Panc1 (cell line): ENCODE results near the gene MCM7. TPM values are rescaled to one million over a fixed set of nuclear protein-coding genes. Genes with fewer than 3 reads are reported as not detected.

ENCODE experiments used
- ATAC-seq: fragments of 200-7000 bp; cut with Tn5 transposase; 2 replicates; pipeline ENCODE4 v1.9.1; 2020; ENCODE audit warnings: mild to moderate bottlenecking, moderate library complexity
- BruUV-seq: library from RNA; stranded (reverse); fragments of 400-500 nt; replicated peaks from 2 replicates; lab custom pipeline; 2021; lab: Mats Ljungman, UMichigan
- CTCF ChIA-PET: fragments of 300-600 bp; sonication (Branson Sonifier 250); formaldehyde crosslinking; loops from one replicate; lab custom pipeline; 2022; ENCODE audit warnings: antibody characterized with exemption; lab: Charles Lee
- POLR2A ChIA-PET: fragments of 300-600 bp; sonication (Branson Sonifier 250); formaldehyde crosslinking; loops from one replicate; lab custom pipeline; 2022; ENCODE audit warnings: antibody characterized with exemption; lab: Charles Lee
- DNase-seq: peaks from one replicate; pipeline ENCODE4 v3.0.0-alpha.2; 2010; ENCODE audit warnings: low read depth, low spot score
- H3K27ac ChIP-seq: 2 replicates; pipeline ENCODE4 v1.5.1; 2011; ENCODE audit warnings: mild to moderate bottlenecking, low read length, inconsistent platforms
- H3K27me3 ChIP-seq: fragments of 200-500 bp; sonication (Bioruptor generic); 2 replicates; pipeline ENCODE4 v1.6.0; 2014; ENCODE audit warnings: low read length, inconsistent platforms; ENCODE audit not compliant: control insufficient read depth, insufficient read depth
- H3K36me3 ChIP-seq: fragments of 200-500 bp; sonication (Bioruptor generic); 2 replicates; pipeline ENCODE4 v1.5.1; 2014; ENCODE audit warnings: inconsistent platforms, mild to moderate bottlenecking, low read length, moderate library complexity; ENCODE audit not compliant: control insufficient read depth, insufficient read depth
- H3K4me1 ChIP-seq: 2 replicates; pipeline ENCODE4 v1.5.1; 2011; ENCODE audit warnings: inconsistent platforms, mild to moderate bottlenecking, low read length, moderate library complexity; ENCODE audit not compliant: control insufficient read depth, insufficient read depth
- H3K4me3 ChIP-seq, 2 experiments: 2 replicates each; pipeline ENCODE4 v1.5.1; 2011 to 2012; ENCODE audit warnings: low read depth in 2 of 2, low read length in 2 of 2, mild to moderate bottlenecking in 2 of 2, inconsistent platforms in 1 of 2, moderate library complexity in 1 of 2
- H3K9me3 ChIP-seq: fragments of 200-500 bp; sonication (Bioruptor generic); 2 replicates; pipeline ENCODE4 v1.5.1; 2014; ENCODE audit warnings: low read depth, mild to moderate bottlenecking, inconsistent platforms, low read length, moderate library complexity; ENCODE audit not compliant: control insufficient read depth, insufficient read depth
- POLR2AphosphoS5 ChIP-seq: IDR thresholded peaks from 2 replicates; pipeline ENCODE4 v1.6.1; 2012; ENCODE audit warnings: mild to moderate bottlenecking, low read depth, low read length, moderate library complexity
- SIN3A ChIP-seq: IDR thresholded peaks from 2 replicates; pipeline ENCODE4 v1.6.1; 2012; ENCODE audit warnings: low read depth, mild to moderate bottlenecking, low read length, moderate library complexity, borderline replicate concordance; ENCODE audit not compliant: insufficient read depth
- TCF7L2 ChIP-seq: IDR thresholded peaks from 2 replicates; pipeline ENCODE4 v1.6.1; 2011; ENCODE audit warnings: mild to moderate bottlenecking, low read depth, low read length, inconsistent platforms
- in situ Hi-C: cut with HindIII; loops from 2 replicates; pipeline ENCODE4 v1.10.0; 2016; ENCODE audit warnings: low sequenced_read_pairs, low pct_unique_long_range_greater_than_20kb
- intact Hi-C: fragments of 100-400 bp; cut with micrococcal nuclease; formaldehyde crosslinking; loops from one replicate; pipeline ENCODE4 v1.10.0; 2022; ENCODE audit not compliant: unreplicated experiment
- total RNA-seq: library from RNA; stranded (reverse); gene quantifications from one replicate; pipeline ENCODE4 v1.2.1, GENCODE V29; 2021; ENCODE audit not compliant: unreplicated experiment
- TF ChIP-seq, protein P1 (sequence below): fragments of 450-650 bp; IDR thresholded peaks from 2 replicates; pipeline ENCODE4 v1.5.1; 2017; ENCODE audit warnings: mild to moderate bottlenecking
- TF ChIP-seq, protein P2 (sequence below), 2 experiments: IDR thresholded peaks; 2 replicates each; pipeline ENCODE4 v1.6.1; 2011 to 2012; ENCODE audit warnings: low read depth in 2 of 2, control low read depth in 1 of 2, low read length in 1 of 2, mild to moderate bottlenecking in 1 of 2, moderate library complexity in 1 of 2; ENCODE audit not compliant: insufficient read depth in 1 of 2

Gene MCM7
- total RNA-seq, 1 experiment from 2014 or later: 258 TPM

DNA sequence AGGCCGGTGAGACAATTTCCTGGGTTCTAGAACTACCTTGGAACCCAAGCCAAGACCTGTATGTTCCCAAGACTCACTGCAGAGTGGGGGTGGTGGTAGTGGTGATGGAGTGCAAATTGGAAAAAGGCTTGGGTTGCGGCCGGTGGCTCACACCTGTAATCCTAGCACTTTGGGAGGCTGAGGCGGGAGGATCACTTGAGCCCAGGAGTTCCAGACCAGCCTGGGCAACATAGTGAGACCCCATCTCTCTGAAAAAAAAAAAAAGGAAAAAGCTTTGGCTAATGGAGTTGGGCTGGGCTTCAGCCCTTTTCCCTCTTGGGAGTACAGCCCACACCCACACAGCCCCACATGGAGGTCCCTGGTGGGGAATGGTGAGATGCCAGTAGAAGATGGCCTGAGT lies 4.3 kb upstream of the MCM7 start:
- H3K36me3 ChIP-seq: no peaks in the 10 kb centered on the region; the same call in 1 of the 2 replicates
- BruUV-seq: no TSS peak
- no peaks in the 10 kb centered on the region for H3K9me3 ChIP-seq
- H3K4me1 ChIP-seq: peaks cover 5% of the 10 kb centered on the region
- in situ Hi-C loops: no loop called here
- DNase-seq (no peak), ATAC-seq (no peak)
- intact Hi-C loops: no loop called here
- no peaks in the 10 kb centered on the region for H3K27me3 ChIP-seq
- H3K4me3 ChIP-seq: no peak overlapping the region
- H3K27ac ChIP-seq: no peak overlapping the region
- POLR2A ChIA-PET: no interaction called here
- CTCF ChIA-PET: no interaction called here
- TF ChIP-seq TCF7L2 (no peak), POLR2AphosphoS5 (no peak), SIN3A (no peak)
- TF ChIP-seq, protein P1, sequence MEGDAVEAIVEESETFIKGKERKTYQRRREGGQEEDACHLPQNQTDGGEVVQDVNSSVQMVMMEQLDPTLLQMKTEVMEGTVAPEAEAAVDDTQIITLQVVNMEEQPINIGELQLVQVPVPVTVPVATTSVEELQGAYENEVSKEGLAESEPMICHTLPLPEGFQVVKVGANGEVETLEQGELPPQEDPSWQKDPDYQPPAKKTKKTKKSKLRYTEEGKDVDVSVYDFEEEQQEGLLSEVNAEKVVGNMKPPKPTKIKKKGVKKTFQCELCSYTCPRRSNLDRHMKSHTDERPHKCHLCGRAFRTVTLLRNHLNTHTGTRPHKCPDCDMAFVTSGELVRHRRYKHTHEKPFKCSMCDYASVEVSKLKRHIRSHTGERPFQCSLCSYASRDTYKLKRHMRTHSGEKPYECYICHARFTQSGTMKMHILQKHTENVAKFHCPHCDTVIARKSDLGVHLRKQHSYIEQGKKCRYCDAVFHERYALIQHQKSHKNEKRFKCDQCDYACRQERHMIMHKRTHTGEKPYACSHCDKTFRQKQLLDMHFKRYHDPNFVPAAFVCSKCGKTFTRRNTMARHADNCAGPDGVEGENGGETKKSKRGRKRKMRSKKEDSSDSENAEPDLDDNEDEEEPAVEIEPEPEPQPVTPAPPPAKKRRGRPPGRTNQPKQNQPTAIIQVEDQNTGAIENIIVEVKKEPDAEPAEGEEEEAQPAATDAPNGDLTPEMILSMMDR: no peak
- TF ChIP-seq, protein P2, sequence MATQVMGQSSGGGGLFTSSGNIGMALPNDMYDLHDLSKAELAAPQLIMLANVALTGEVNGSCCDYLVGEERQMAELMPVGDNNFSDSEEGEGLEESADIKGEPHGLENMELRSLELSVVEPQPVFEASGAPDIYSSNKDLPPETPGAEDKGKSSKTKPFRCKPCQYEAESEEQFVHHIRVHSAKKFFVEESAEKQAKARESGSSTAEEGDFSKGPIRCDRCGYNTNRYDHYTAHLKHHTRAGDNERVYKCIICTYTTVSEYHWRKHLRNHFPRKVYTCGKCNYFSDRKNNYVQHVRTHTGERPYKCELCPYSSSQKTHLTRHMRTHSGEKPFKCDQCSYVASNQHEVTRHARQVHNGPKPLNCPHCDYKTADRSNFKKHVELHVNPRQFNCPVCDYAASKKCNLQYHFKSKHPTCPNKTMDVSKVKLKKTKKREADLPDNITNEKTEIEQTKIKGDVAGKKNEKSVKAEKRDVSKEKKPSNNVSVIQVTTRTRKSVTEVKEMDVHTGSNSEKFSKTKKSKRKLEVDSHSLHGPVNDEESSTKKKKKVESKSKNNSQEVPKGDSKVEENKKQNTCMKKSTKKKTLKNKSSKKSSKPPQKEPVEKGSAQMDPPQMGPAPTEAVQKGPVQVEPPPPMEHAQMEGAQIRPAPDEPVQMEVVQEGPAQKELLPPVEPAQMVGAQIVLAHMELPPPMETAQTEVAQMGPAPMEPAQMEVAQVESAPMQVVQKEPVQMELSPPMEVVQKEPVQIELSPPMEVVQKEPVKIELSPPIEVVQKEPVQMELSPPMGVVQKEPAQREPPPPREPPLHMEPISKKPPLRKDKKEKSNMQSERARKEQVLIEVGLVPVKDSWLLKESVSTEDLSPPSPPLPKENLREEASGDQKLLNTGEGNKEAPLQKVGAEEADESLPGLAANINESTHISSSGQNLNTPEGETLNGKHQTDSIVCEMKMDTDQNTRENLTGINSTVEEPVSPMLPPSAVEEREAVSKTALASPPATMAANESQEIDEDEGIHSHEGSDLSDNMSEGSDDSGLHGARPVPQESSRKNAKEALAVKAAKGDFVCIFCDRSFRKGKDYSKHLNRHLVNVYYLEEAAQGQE (IDR thresholded peaks at IDR 0.05; ENCODE audit: insufficient read depth in 1 of 2, low read depth in 2 of 2, low read length in 1 of 2): no peak

DNA sequence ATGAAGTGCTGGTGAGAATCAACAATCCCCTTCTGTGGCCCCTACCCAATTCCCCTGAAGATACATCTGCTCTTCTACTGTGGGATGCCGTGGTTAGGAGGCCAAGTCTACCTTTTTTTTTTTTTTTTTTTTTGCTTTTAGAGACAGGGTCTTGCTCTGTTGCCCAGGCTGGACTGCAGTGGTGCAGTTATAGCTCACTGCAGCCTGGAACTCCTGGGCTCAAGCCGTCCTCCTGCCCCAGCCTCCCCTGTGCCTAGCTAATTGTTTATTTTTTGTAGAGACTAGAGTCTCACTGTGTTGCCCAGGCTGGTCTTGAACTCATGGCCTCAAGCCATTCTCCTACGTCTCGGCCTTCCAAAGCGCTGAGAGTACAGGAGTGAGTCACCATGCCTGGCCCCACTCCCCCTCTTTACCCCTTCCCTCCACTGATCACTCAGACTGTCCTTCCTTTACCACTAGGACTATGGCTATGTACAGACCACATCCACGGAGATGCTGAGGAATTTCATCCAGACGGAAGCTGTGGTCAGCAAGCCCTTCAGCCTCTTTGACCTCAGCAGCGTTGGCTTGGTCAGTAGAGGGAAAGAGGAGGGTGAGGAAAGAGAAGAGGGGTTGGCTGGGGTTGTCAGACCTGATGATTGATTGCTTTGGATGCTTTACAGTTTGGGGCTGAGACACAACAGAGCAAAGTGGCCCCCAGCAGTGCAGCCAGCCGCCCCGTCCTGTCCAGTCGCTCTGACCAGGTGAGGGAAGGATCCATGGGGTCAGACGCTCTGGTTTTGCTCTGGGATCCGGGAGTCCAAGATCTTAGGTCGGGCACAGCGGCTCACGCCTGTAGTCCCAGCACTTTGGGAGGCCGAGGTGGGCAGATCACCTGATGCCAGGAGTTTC lies 2.0 kb upstream of the MCM7 start:
- DNase-seq: no peak
- ATAC-seq: no peak
- ChIA-PET CTCF (interaction anchor here (1.3 kb wide), 1 partner anchor 9 kb away, joined by 4 read pairs; no protein-coding TSS in a partner anchor), POLR2A (interaction anchor here (0.6 to 1.0 kb wide), 3 partner anchors 17 to 951 kb away, joined by 3 read pairs; no protein-coding TSS in a partner anchor)
- in situ Hi-C loops: no loop called here
- intact Hi-C loops: no loop called here
- H3K4me1 ChIP-seq: peaks cover 15% of the 10 kb centered on the region
- H3K36me3 ChIP-seq: peaks cover 18% of the 10 kb centered on the region
- TF ChIP-seq, protein P1: no peak
- TF ChIP-seq SIN3A (no peak), POLR2AphosphoS5 (no peak), TCF7L2 (no peak)
- TF ChIP-seq, protein P2 (IDR thresholded peaks at IDR 0.05; ENCODE audit: insufficient read depth in 1 of 2, low read depth in 2 of 2, low read length in 1 of 2): no peak
- no TSS peak for BruUV-seq
- no peaks in the 10 kb centered on the region for H3K27me3 ChIP-seq
- peak overlapping the region; percentile 90 for H3K27ac ChIP-seq
- peak overlapping the region; percentile 82 to 89 for H3K4me3 ChIP-seq
- H3K9me3 ChIP-seq: no peaks in the 10 kb centered on the region
